Astrocyte (in vitro differentiated cells and primary cell): Measurements from ENCODE around the gene HOPX. TPM values are rescaled to one million over a fixed set of nuclear protein-coding genes. Genes with fewer than 3 reads are reported as not detected.
"Not testable (repeated sequence)": the region's sequence is repeated elsewhere in the genome, so short reads cannot be mapped to it uniquely, and the experiment has no call there.

Experiments used
- DNase-seq: peaks from one replicate; pipeline ENCODE4 v3.0.0-alpha.2; 2010; ENCODE audit warnings: low read depth
- FAIRE-seq: peaks from 2 replicates; lab custom pipeline; 2011; peaks lifted over from hg19 to GRCh38; lab: Jason Lieb, UNC
- H2AFZ ChIP-seq: 2 replicates; pipeline ENCODE4 v1.6.0; 2012; ENCODE audit warnings: low read depth, low read length, inconsistent platforms
- H3K27ac ChIP-seq: 2 replicates; pipeline ENCODE4 v1.5.1; 2011; ENCODE audit warnings: low read depth, low read length, inconsistent platforms
- H3K27me3 ChIP-seq: 2 replicates; pipeline ENCODE4 v1.6.0; 2011; ENCODE audit warnings: low read length, inconsistent platforms; ENCODE audit not compliant: insufficient read depth
- H3K36me3 ChIP-seq: 2 replicates; pipeline ENCODE4 v1.5.1; 2011; ENCODE audit warnings: low read length, inconsistent platforms; ENCODE audit not compliant: insufficient read depth
- H3K4me1 ChIP-seq: 2 replicates; pipeline ENCODE4 v1.5.1; 2011; ENCODE audit warnings: low read length, inconsistent platforms; ENCODE audit not compliant: insufficient read depth
- H3K4me2 ChIP-seq: 2 replicates; pipeline ENCODE4 v1.6.0; 2012; ENCODE audit warnings: low read length, inconsistent platforms
- H3K4me3 ChIP-seq: 2 replicates; pipeline ENCODE4 v1.5.1; 2011; ENCODE audit warnings: low read depth, mild to moderate bottlenecking, low read length, inconsistent platforms; ENCODE audit not compliant: insufficient read depth
- H3K79me2 ChIP-seq: 2 replicates; pipeline ENCODE4 v1.6.0; 2012; ENCODE audit warnings: mild to moderate bottlenecking, low read length, inconsistent platforms; ENCODE audit not compliant: insufficient read depth
- H3K9ac ChIP-seq: 2 replicates; pipeline ENCODE4 v1.6.0; 2012; ENCODE audit warnings: mild to moderate bottlenecking, low read length, inconsistent platforms
- H3K9me3 ChIP-seq: 2 replicates; pipeline ENCODE4 v1.5.1; 2012; ENCODE audit warnings: low read depth, mild to moderate bottlenecking, low read length, inconsistent platforms; ENCODE audit not compliant: insufficient read depth
- H4K20me1 ChIP-seq: 2 replicates; pipeline ENCODE4 v1.6.0; 2012; ENCODE audit warnings: low read length, inconsistent platforms; ENCODE audit not compliant: insufficient read depth
- H3K27ac Mint-ChIP-seq: one replicate; pipeline ENCODE4 v1.8.0; 2021; ENCODE audit warnings: mild to moderate bottlenecking, mixed read lengths; ENCODE audit not compliant: unreplicated experiment
- H3K27me3 Mint-ChIP-seq: one replicate; pipeline ENCODE4 v1.8.0; 2021; ENCODE audit warnings: low read depth, mixed read lengths; ENCODE audit not compliant: unreplicated experiment
- H3K36me3 Mint-ChIP-seq: one replicate; pipeline ENCODE4 v1.8.0; 2021; ENCODE audit warnings: low read depth, mixed read lengths; ENCODE audit not compliant: unreplicated experiment
- H3K4me1 Mint-ChIP-seq: one replicate; pipeline ENCODE4 v1.8.0; 2021; ENCODE audit warnings: low read depth, mixed read lengths; ENCODE audit not compliant: unreplicated experiment
- H3K4me3 Mint-ChIP-seq: one replicate; pipeline ENCODE4 v1.8.0; 2021; ENCODE audit warnings: mild to moderate bottlenecking, moderate library complexity, mixed read lengths; ENCODE audit not compliant: unreplicated experiment
- H3K9me3 Mint-ChIP-seq: one replicate; pipeline ENCODE4 v1.8.0; 2021; ENCODE audit warnings: mild to moderate bottlenecking, mixed read lengths; ENCODE audit not compliant: unreplicated experiment
- CTCF ChIP-seq: IDR thresholded peaks from 2 replicates; pipeline ENCODE4 v1.5.1; 2011; ENCODE audit warnings: low read depth, mild to moderate bottlenecking, inconsistent platforms, low read length, moderate library complexity; ENCODE audit not compliant: insufficient read depth
- EZH2 ChIP-seq: IDR thresholded peaks from 2 replicates; pipeline ENCODE4 v1.6.1; 2012; ENCODE audit warnings: mild to moderate bottlenecking, low read length, inconsistent platforms; ENCODE audit not compliant: insufficient read depth
- total RNA-seq: library from RNA; stranded (reverse); gene quantifications from 2 replicates; pipeline ENCODE4 v1.2.1, GENCODE V29; 2021

The HOPX gene
- total RNA-seq, 1 donor from 2014 or later, result 1.7 TPM

DNA sequence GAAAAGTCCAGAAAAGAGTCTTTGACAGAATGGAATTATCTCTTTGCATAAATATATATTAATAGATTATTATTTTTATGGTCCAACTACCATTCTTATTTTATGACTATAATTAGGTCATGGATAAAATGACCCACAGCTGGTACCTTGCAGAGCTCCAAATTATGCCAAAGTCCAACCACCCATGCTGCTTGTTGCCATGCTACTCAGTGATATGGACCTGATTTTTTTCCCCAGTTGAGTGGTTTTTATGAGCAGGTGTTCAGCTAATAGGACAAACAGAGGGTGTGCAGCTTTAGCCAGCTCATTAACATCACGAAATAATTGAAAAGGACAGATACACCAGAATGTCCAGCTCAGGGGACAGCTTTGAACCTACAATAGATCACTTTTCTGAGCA lies 9.7 kb downstream of the HOPX start:
- H3K4me1 Mint-ChIP-seq, result peaks cover under 1% of the 10 kb centered on the region
- H2AFZ ChIP-seq, result no peak overlapping the region
- DNase-seq (no peak), FAIRE-seq (no peak)
- H3K4me2 ChIP-seq, result no peak overlapping the region
- H3K4me1 ChIP-seq, result peaks cover 2% of the 10 kb centered on the region
- H3K36me3 ChIP-seq, result no peaks in the 10 kb centered on the region
- no peaks in the 10 kb centered on the region for H3K36me3 Mint-ChIP-seq
- H3K4me3 ChIP-seq, result no peak overlapping the region
- no peaks in the 10 kb centered on the region for H4K20me1 ChIP-seq
- H3K9me3 Mint-ChIP-seq, result peaks cover 5% of the 10 kb centered on the region
- no peak overlapping the region for H3K27ac Mint-ChIP-seq
- no peaks in the 10 kb centered on the region for H3K27me3 ChIP-seq
- TF ChIP-seq EZH2 (no peak), CTCF (no peak)
- no peak overlapping the region for H3K4me3 Mint-ChIP-seq
- no peaks in the 10 kb centered on the region for H3K27me3 Mint-ChIP-seq
- no peak overlapping the region for H3K9ac ChIP-seq
- H3K27ac ChIP-seq, result no peak overlapping the region
- no peaks in the 10 kb centered on the region for H3K9me3 ChIP-seq
- H3K79me2 ChIP-seq, result no peaks in the 10 kb centered on the region

GRCh38 chr4:56668267-56668666 lies 12.8 kb downstream of the HOPX start:
- FAIRE-seq (no peak), DNase-seq (no peak)
- H3K27me3 Mint-ChIP-seq, result peaks cover 4% of the 10 kb centered on the region

GRCh38 chr4:56667396-56667795 lies 13.7 kb downstream of the HOPX start:
- H3K27me3 ChIP-seq, H3K27me3 Mint-ChIP-seq, H3K4me3 Mint-ChIP-seq, H2AFZ ChIP-seq, DNase-seq, H3K4me1 Mint-ChIP-seq, H3K9me3 Mint-ChIP-seq, H3K9ac ChIP-seq, H3K27ac ChIP-seq, H3K36me3 ChIP-seq, H3K4me1 ChIP-seq, H3K79me2 ChIP-seq, H3K36me3 Mint-ChIP-seq, FAIRE-seq, H3K27ac Mint-ChIP-seq, H3K9me3 ChIP-seq, H3K4me3 ChIP-seq, H4K20me1 ChIP-seq, H3K4me2 ChIP-seq: not testable (repeated sequence)

More at GRCh38 chr4:56668267-56668666, 12.8 kb downstream of the HOPX start:
- TF ChIP-seq EZH2 (no peak), CTCF (no peak)
- peaks cover 5% of the 10 kb centered on the region for H3K4me1 Mint-ChIP-seq
- peaks cover 8% of the 10 kb centered on the region for H3K9me3 Mint-ChIP-seq
- Histone ChIP-seq H3K4me3 (no peak overlapping the region), H3K4me2 (no peak overlapping the region), H3K9me3 (no peaks in the 10 kb centered on the region), H3K27me3 (peaks cover 4% of the 10 kb centered on the region), H3K27ac (no peak overlapping the region), H3K79me2 (no peaks in the 10 kb centered on the region), H3K4me1 (no peaks in the 10 kb centered on the region), H3K36me3 (no peaks in the 10 kb centered on the region), H2AFZ (no peak overlapping the region), H4K20me1 (no peaks in the 10 kb centered on the region), H3K9ac (no peak overlapping the region)
- H3K27ac Mint-ChIP-seq, result no peak overlapping the region
- H3K36me3 Mint-ChIP-seq, result no peaks in the 10 kb centered on the region
- no peak overlapping the region for H3K4me3 Mint-ChIP-seq
